H1 (cell line): ENCODE results near the gene C1orf115. TPM values are rescaled to one million over a fixed set of nuclear protein-coding genes. Genes with fewer than 3 reads are reported as not detected.
"Not testable (repeated sequence)": the region's sequence is repeated elsewhere in the genome, so short reads cannot be mapped to it uniquely, and the experiment has no call there.

Experiments used
- CTCF ChIA-PET: fragments of 300-600 bp; sonication (Branson Sonifier 250); formaldehyde crosslinking; loops from one replicate; lab custom pipeline; 2021; ENCODE audit not compliant: partially characterized antibody; lab: Charles Lee
- POLR2A ChIA-PET: fragments of 300-600 bp; sonication (Branson Sonifier 250); formaldehyde crosslinking; loops from one replicate; lab custom pipeline; 2021; ENCODE audit warnings: inconsistent platforms; ENCODE audit not compliant: partially characterized antibody; lab: Charles Lee
- DNase-seq, 2 experiments: peaks; one replicate each; pipeline versions ENCODE4 v3.0.0 to v3.0.0-alpha.2; 2010 to 2022; ENCODE audit warnings: low spot score in 2 of 2, low read depth in 1 of 2, mixed read lengths in 1 of 2
- FAIRE-seq: peaks from 2 replicates; lab custom pipeline; 2011; peaks lifted over from hg19 to GRCh38; lab: Jason Lieb, UNC
- H2AFZ ChIP-seq: 2 replicates; pipeline ENCODE4 v1.8.1; 2012; ENCODE audit warnings: low read length, inconsistent platforms
- H2AK5ac ChIP-seq: 2 replicates; pipeline ENCODE4 v1.6.1; 2013; ENCODE audit warnings: low read depth, low read length
- H2BK120ac ChIP-seq: replicated peaks from 2 replicates; pipeline ENCODE3; 2013; ENCODE audit warnings: low read depth, low read length, inconsistent platforms
- H2BK12ac ChIP-seq: 2 replicates; pipeline ENCODE4 v1.6.1; 2013; ENCODE audit warnings: low read depth, low read length
- H2BK15ac ChIP-seq: 2 replicates; pipeline ENCODE4 v1.6.1; 2013; ENCODE audit warnings: low read length
- H2BK20ac ChIP-seq: 2 replicates; pipeline ENCODE4 v1.6.1; 2013; ENCODE audit warnings: low read length
- H2BK5ac ChIP-seq: 2 replicates; pipeline ENCODE4 v1.6.1; 2013; ENCODE audit warnings: low read depth, low read length
- H3K14ac ChIP-seq: 2 replicates; pipeline ENCODE4 v1.6.1; 2013; ENCODE audit warnings: inconsistent platforms; ENCODE audit not compliant: insufficient read length
- H3K18ac ChIP-seq: 2 replicates; pipeline ENCODE4 v1.6.1; 2013; ENCODE audit warnings: low read length; ENCODE audit errors: extremely low read depth
- H3K23ac ChIP-seq: 2 replicates; pipeline ENCODE4 v1.6.1; 2013; ENCODE audit warnings: inconsistent platforms; ENCODE audit not compliant: insufficient read length
- H3K23me2 ChIP-seq: 2 replicates; pipeline ENCODE4 v1.6.1; 2013; ENCODE audit warnings: low read depth, low read length
- H3K27ac ChIP-seq: 2 replicates; pipeline ENCODE4 v1.6.1; 2011; ENCODE audit warnings: low read depth, low read length, inconsistent platforms
- H3K27me3 ChIP-seq, 4 experiments: replicated peaks in 1 of 4; 1 replicate in 1 of 4; 2 replicates in 3 of 4; pipeline versions ENCODE4 v1.6.1 to v1.8.1; 2011 to 2013; ENCODE audit warnings: low read length in 3 of 4, mild to moderate bottlenecking in 3 of 4, inconsistent platforms in 2 of 4, mixed read lengths in 2 of 4, moderate library complexity in 1 of 4; ENCODE audit not compliant: control insufficient read depth in 3 of 4, insufficient read depth in 3 of 4; ENCODE audit errors: extremely low read depth in 1 of 4
- H3K36me3 ChIP-seq, 4 experiments: 2 replicates each; pipeline versions ENCODE4 v1.6.1 to v1.8.1; 2011 to 2013; ENCODE audit warnings: mild to moderate bottlenecking in 4 of 4, low read length in 3 of 4, moderate library complexity in 2 of 4, control low read depth in 1 of 4, inconsistent platforms in 1 of 4; ENCODE audit not compliant: insufficient read depth in 4 of 4, control insufficient read depth in 2 of 4
- H3K4ac ChIP-seq: replicated peaks from 2 replicates; pipeline ENCODE3; 2013; ENCODE audit warnings: low read length, low read depth, mixed read lengths, inconsistent platforms; ENCODE audit not compliant: insufficient read length
- H3K4me1 ChIP-seq, 4 experiments: replicated peaks in 1 of 4; 1 replicate in 1 of 4; 2 replicates in 3 of 4; pipeline versions ENCODE4 v1.6.1 to v1.8.1; 2011 to 2013; ENCODE audit warnings: low read length in 3 of 4, inconsistent platforms in 2 of 4, mixed read lengths in 1 of 4; ENCODE audit not compliant: insufficient read depth in 4 of 4, control insufficient read depth in 3 of 4
- H3K4me2 ChIP-seq, 2 experiments: 2 replicates each; pipeline versions ENCODE4 v1.6.1 to v1.8.1; 2011 to 2013; ENCODE audit warnings: low read depth in 2 of 2, low read length in 2 of 2, control low read depth in 1 of 2, inconsistent platforms in 1 of 2, mild to moderate bottlenecking in 1 of 2; ENCODE audit not compliant: insufficient read depth in 1 of 2
- H3K4me3 ChIP-seq, 4 experiments: fragments of 200-600, 300-600 bp in 1 of 4; sonication (generic), shearing (Covaris generic), sonication (Bioruptor Twin) in 1 of 4; 2 replicates each; pipeline versions ENCODE4 v1.5.1 to v1.8.1; 2011 to 2016; ENCODE audit warnings: low read length in 4 of 4, low read depth in 3 of 4, control low read depth in 2 of 4, inconsistent platforms in 2 of 4, mild to moderate bottlenecking in 2 of 4, mixed read lengths in 1 of 4, moderate library complexity in 1 of 4; ENCODE audit not compliant: insufficient read depth in 2 of 4; ENCODE audit errors: extremely low read depth in 1 of 4
- H3K56ac ChIP-seq: replicated peaks from 2 replicates; pipeline ENCODE3; 2013; ENCODE audit warnings: low read depth, mild to moderate bottlenecking, mixed read lengths, low read length, inconsistent platforms; ENCODE audit not compliant: insufficient read length
- H3K79me1 ChIP-seq: 2 replicates; pipeline ENCODE4 v1.6.1; 2013; ENCODE audit warnings: low read depth, low read length, control low read depth
- H3K79me2 ChIP-seq, 2 experiments: 2 replicates each; pipeline versions ENCODE4 v1.6.1 to v1.8.1; 2012 to 2013; ENCODE audit warnings: low read length in 2 of 2, mild to moderate bottlenecking in 2 of 2, inconsistent platforms in 1 of 2; ENCODE audit not compliant: insufficient read depth in 2 of 2, control insufficient read depth in 1 of 2
- H3K9ac ChIP-seq, 4 experiments: replicated peaks in 1 of 4; 1 replicate in 1 of 4; 2 replicates in 3 of 4; pipeline versions ENCODE4 v1.6.1 to v1.8.1; 2011 to 2013; ENCODE audit warnings: low read depth in 3 of 4, low read length in 3 of 4, control low read depth in 2 of 4, mild to moderate bottlenecking in 2 of 4, moderate library complexity in 2 of 4, inconsistent platforms in 1 of 4; ENCODE audit errors: extremely low read depth in 1 of 4
- H3K9me3 ChIP-seq, 2 experiments: 2 replicates each; pipeline versions ENCODE4 v1.6.1 to v1.8.1; 2012 to 2013; ENCODE audit warnings: mild to moderate bottlenecking in 2 of 2, moderate library complexity in 2 of 2, control low read depth in 1 of 2, inconsistent platforms in 1 of 2, low read depth in 1 of 2, low read length in 1 of 2, mixed read lengths in 1 of 2; ENCODE audit not compliant: insufficient read depth in 2 of 2
- H4K20me1 ChIP-seq, 2 experiments: replicated peaks in 1 of 2; 2 replicates each; pipeline versions ENCODE3 to v1.8.1; 2011 to 2013; ENCODE audit warnings: inconsistent platforms in 2 of 2, low read length in 2 of 2, mild to moderate bottlenecking in 1 of 2; ENCODE audit not compliant: insufficient read depth in 2 of 2, control insufficient read depth in 1 of 2
- H4K5ac ChIP-seq: 2 replicates; pipeline ENCODE4 v1.6.1; 2013; ENCODE audit warnings: low read length, low read depth, mixed read lengths, inconsistent platforms; ENCODE audit not compliant: insufficient read length
- H4K8ac ChIP-seq: 2 replicates; pipeline ENCODE4 v1.8.0; 2013; ENCODE audit warnings: mild to moderate bottlenecking, moderate library complexity, low read length, inconsistent platforms; ENCODE audit not compliant: insufficient read depth; ENCODE audit errors: extremely low read depth
- H4K91ac ChIP-seq: replicated peaks from 2 replicates; pipeline ENCODE3; 2013; ENCODE audit warnings: low read length, mixed read lengths, inconsistent platforms; ENCODE audit not compliant: insufficient read length
- BRCA1 ChIP-seq: IDR thresholded peaks from 2 replicates; pipeline ENCODE4 v1.6.1; 2012; ENCODE audit warnings: low read depth, low read length, improper control_type of control experiment
- GABPA ChIP-seq: IDR thresholded peaks from 2 replicates; pipeline ENCODE4 v1.6.1; 2011; ENCODE audit warnings: mild to moderate bottlenecking, low read length, moderate library complexity, borderline replicate concordance; ENCODE audit not compliant: insufficient read depth
- HDAC6 ChIP-seq: IDR thresholded peaks from one replicate; pipeline ENCODE4 v1.7.1; 2012; ENCODE audit warnings: low read depth, mild to moderate bottlenecking, inconsistent platforms, low read length, moderate library complexity
- KDM4A ChIP-seq: IDR thresholded peaks from one replicate; pipeline ENCODE4 v1.7.1; 2012; ENCODE audit warnings: low read depth, mild to moderate bottlenecking, moderate library complexity, low read length, inconsistent platforms; ENCODE audit not compliant: severe bottlenecking
- NANOG ChIP-seq: IDR thresholded peaks from 2 replicates; pipeline ENCODE4 v1.6.1; 2011; ENCODE audit warnings: low read length, low read depth, mild to moderate bottlenecking, inconsistent platforms; ENCODE audit not compliant: insufficient read depth, poor library complexity, severe bottlenecking
- RFX5 ChIP-seq: IDR thresholded peaks from 2 replicates; pipeline ENCODE4 v1.6.1; 2011; ENCODE audit warnings: low read depth, low read length, improper control_type of control experiment, borderline replicate concordance
- SIX5 ChIP-seq: IDR thresholded peaks from 2 replicates; pipeline ENCODE4 v1.6.1; 2011; ENCODE audit warnings: mild to moderate bottlenecking, low read depth, low read length
- TCF12 ChIP-seq: IDR thresholded peaks from 2 replicates; pipeline ENCODE4 v1.6.1; 2011; ENCODE audit warnings: low read depth, mild to moderate bottlenecking, low read length
- WGBS, 2 experiments: shearing (Covaris generic) in 1 of 2; methylation state at CpG; one replicate each; pipeline versions ENCODE4 v1.1.6 to v1.1.7; 2013 to 2015; ENCODE audit warnings: low lambda C conversion rate in 2 of 2, mixed read lengths in 2 of 2, inconsistent platforms in 1 of 2, low coverage in 1 of 2, missing lambda C conversion rate in 1 of 2; ENCODE audit not compliant: insufficient replicate concordance in 2 of 2, insufficient coverage in 1 of 2, insufficient read length in 1 of 2; ENCODE audit errors: extremely low coverage in 1 of 2, missing lambda C conversion rate in 1 of 2; 5-methylcytosine and 5-hydroxymethylcytosine counted together
- polyA plus RNA-seq, 7 experiments: library from polyadenylated mRNA; depleted of rRNA in 3 of 7; stranded (reverse) in 5 of 7; unstranded in 2 of 7; fragments of >200 nt in 5 of 7; fragments of 200-250 nt in 2 of 7; gene quantifications; 1 replicate in 5 of 7; 2 replicates in 1 of 7; 4 replicates in 1 of 7; pipeline versions ENCODE4 v1.2.1 to v1.2.3, GENCODE V29; 2011 to 2013; ENCODE audit warnings: missing spikeins in 2 of 7, mixed read lengths in 2 of 7
- total RNA-seq: library from RNA; stranded (reverse); fragmentation: NEBNext Ultra II Directional; extraction: Animal tissue kit (Norgen Biotek cat#: 25700); gene quantifications from 2 replicates; pipeline ENCODE4 v1.2.1, GENCODE V29; 2021
- TF ChIP-seq, protein P1 (sequence below): IDR thresholded peaks from 2 replicates; pipeline ENCODE4 v1.6.1; 2011; ENCODE audit warnings: low read depth, mild to moderate bottlenecking, low read length; ENCODE audit not compliant: insufficient read depth

C1orf115 gene
- total and polyA plus RNA-seq, 2 of the 8 experiments (the other 6 are each of a cell fraction or from before 2014, with no cell fraction given) = 3.5 to 5.6 TPM

GRCh38 chr1:220717800-220718640 lies 27.9 kb downstream of the C1orf115 start (continued):
- TF ChIP-seq GABPA (no peak), NANOG (no peak), SIX5 (no peak), BRCA1 (no peak), HDAC6 (no peak), RFX5 (no peak), TCF12 (no peak), KDM4A (no peak)
- TF ChIP-seq, protein P1, sequence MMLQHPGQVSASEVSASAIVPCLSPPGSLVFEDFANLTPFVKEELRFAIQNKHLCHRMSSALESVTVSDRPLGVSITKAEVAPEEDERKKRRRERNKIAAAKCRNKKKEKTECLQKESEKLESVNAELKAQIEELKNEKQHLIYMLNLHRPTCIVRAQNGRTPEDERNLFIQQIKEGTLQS = no peak

- H2AFZ ChIP-seq, H3K9me3 ChIP-seq, H4K91ac ChIP-seq, H3K4me1 ChIP-seq, FAIRE-seq, H4K8ac ChIP-seq, H2AK5ac ChIP-seq, H3K4me2 ChIP-seq, H2BK15ac ChIP-seq, POLR2A ChIA-PET, H3K27me3 ChIP-seq, H2BK5ac ChIP-seq, H3K4me3 ChIP-seq, DNase-seq, H4K20me1 ChIP-seq, H3K9ac ChIP-seq, H2BK12ac ChIP-seq, H4K5ac ChIP-seq, H3K14ac ChIP-seq, H2BK20ac ChIP-seq, H3K4ac ChIP-seq, H3K56ac ChIP-seq, H3K23ac ChIP-seq, H3K18ac ChIP-seq, H3K79me1 ChIP-seq, H3K27ac ChIP-seq, H3K36me3 ChIP-seq, H3K23me2 ChIP-seq, H3K79me2 ChIP-seq, H2BK120ac ChIP-seq: not testable (repeated sequence)
- WGBS, 2 experiments = 92% methylated on average over 7 of the region's 7 CpGs; no CpG with 5 or more reads in 1 of the 2 experiments
- CTCF ChIA-PET = interaction anchor here (0.7 to 4.4 kb wide), 4 partner anchors 11 to 20 kb away, joined by 3 to 26 read pairs (median 3); no protein-coding TSS in a partner anchor
These were observed 31.1 kb downstream of the C1orf115 start for GRCh38 chr1:220721266-220721665.
